ENCODE results near the gene SRCAP. TPM values are rescaled to one million over a fixed set of nuclear protein-coding genes. Genes with fewer than 3 reads are reported as not detected.
A peak's percentile ranks its signal among the peaks of the same experiment; 100 is the strongest.

SRCAP gene
- total RNA-seq, 1 experiment from 2014 or later = 7.4 TPM

DNA sequence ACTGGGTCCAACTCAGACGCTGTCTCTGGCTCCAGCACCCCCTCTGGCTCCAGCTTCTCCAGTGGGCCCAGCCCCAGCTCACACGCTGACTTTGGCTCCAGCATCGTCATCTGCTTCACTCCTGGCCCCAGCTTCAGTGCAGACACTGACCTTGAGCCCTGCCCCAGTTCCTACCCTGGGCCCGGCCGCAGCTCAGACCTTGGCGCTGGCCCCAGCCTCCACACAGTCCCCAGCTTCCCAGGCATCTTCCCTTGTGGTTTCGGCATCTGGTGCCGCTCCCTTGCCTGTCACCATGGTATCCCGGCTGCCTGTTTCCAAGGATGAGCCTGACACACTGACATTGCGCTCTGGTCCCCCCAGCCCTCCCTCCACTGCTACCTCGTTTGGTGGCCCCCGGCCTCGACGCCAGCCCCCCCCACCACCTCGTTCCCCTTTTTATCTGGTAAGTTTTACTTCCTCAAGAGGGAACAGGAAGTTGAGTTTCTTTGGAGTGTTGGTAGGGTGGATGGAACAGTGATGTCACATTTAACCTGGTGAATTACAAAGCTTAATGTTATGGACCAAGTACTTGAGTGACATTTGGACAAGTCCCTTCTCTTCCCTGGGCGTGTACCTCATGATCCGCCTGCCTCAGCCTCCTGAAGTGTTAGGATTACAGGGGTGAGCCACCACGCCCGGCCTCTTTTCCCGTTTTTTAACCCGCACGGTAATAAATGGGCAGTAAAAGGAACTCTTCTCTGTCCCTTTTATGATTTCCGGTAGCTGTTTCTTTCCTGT is 25.9 kb downstream of the SRCAP start:
- no peak overlapping the region for H3K4me3 ChIP-seq (ENCODE audit: insufficient read depth, low read depth, low read length)
- DNase-seq = peak; percentile 43
- no peaks in the 10 kb centered on the region for H3K27me3 ChIP-seq (ENCODE audit: control insufficient read depth, insufficient read depth, low read length)
- H3K36me3 ChIP-seq (replicated peaks; ENCODE audit: control insufficient read depth, insufficient read depth, low read length) = peaks cover 45% of the 10 kb centered on the region

DNA sequence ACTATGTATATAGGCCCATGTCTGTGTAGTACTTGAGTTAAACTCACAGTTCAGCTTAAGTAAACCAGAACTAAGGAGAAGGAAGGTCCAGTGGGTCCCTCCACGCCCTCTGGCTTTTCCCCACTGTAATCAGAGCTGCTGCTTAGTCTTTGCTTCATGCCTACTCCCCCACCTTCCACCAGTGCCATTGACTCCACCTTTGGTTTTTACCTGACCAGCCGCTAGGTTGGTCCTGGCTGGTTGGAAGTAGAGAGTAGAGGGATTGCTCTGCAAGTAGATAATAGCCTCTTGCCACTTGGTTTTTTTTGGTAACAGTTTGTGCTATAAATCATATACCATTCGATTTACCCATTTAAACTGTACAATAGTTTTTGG is 26.4 kb downstream of the SRCAP start:
- no peak for DNase-seq
- H3K36me3 ChIP-seq (replicated peaks; ENCODE audit: control insufficient read depth, insufficient read depth, low read length) = peaks cover 46% of the 10 kb centered on the region

DNA sequence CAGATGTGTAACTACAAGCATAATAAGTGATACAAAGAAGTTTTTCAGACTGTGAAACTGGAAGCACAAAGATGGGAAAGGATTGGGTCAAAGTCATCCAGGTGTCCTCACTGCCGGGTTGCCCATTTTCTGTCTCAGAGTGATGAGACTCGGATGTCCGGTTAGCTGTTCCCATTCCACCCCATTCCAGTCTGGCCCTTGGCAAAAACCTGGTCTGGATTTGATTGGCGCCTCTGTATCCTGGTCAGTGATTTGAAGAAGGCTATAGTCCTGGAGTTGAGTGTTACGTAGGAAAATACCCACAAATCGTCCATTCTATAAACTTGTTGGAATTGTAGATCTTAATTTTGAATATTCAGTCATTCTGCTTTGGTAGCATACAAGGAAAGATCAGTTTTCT is 29.4 kb downstream of the SRCAP start:
- Histone ChIP-seq H3K36me3 (replicated peaks; ENCODE audit: control insufficient read depth, insufficient read depth, low read length) (peaks cover 33% of the 10 kb centered on the region), H3K4me3 (ENCODE audit: insufficient read depth, low read depth, low read length) (no peak overlapping the region), H3K27me3 (ENCODE audit: control insufficient read depth, insufficient read depth, low read length) (no peaks in the 10 kb centered on the region)
- no peak for DNase-seq

More for the DNA sequence above, 26.4 kb downstream of the SRCAP start:
- no peak overlapping the region for H3K4me3 ChIP-seq (ENCODE audit: insufficient read depth, low read depth, low read length)
- H3K27me3 ChIP-seq (ENCODE audit: control insufficient read depth, insufficient read depth, low read length) = no peaks in the 10 kb centered on the region

DNA sequence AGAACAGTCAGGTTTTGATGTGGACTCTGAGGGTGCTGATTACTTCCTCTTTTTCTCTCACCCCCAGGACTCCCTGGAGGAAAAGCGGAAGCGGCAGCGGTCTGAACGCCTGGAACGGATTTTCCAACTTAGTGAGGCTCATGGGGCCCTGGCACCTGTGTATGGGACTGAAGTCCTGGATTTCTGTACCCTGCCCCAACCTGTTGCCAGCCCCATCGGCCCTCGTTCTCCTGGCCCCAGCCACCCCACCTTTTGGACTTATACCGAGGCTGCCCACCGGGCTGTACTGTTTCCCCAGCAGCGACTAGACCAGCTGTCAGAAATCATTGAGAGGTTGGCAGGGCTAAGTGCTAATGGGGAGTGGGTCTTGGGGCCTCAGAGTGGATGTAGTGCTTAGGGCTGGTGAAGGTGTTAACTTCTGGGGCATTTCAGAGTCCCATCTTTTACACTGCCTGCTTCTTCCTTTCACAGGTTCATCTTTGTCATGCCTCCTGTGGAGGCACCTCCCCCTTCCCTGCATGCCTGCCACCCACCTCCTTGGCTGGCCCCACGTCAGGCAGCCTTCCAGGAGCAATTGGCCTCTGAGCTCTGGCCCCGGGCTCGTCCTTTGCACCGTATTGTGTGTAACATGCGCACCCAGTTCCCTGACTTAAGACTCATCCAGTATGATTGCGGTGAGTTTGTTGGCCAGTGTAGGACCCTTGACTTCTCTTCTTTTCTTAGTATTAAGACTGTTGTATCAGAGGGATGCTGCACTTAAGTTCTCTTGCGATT is 30.1 kb downstream of the SRCAP start:
- Histone ChIP-seq H3K36me3 (replicated peaks; ENCODE audit: control insufficient read depth, insufficient read depth, low read length) (peaks cover 31% of the 10 kb centered on the region), H3K4me3 (ENCODE audit: insufficient read depth, low read depth, low read length) (no peak overlapping the region), H3K27me3 (ENCODE audit: control insufficient read depth, insufficient read depth, low read length) (no peaks in the 10 kb centered on the region)
- DNase-seq = no peak

DNA sequence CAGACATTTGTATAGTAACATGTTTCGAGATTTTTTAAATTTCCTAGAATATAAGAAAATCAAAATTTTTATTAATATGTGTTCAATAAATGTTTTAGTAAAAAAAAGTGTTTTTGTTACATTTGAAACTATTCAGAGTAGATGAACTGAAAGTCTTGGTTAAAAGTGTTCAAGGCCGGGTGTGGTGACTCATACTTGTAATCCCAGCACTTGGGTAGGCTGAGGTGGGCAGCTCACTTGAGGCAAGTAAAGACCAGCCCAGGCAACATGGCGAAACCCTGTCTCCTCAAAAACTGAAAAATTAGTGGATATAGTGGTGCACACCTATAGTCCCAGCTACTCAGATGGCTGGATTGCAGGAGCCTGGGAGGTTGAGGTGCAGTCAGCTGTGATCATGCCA is 32.4 kb downstream of the SRCAP start:
- no peak for DNase-seq
- Histone ChIP-seq H3K36me3 (replicated peaks; ENCODE audit: control insufficient read depth, insufficient read depth, low read length) (peaks cover 33% of the 10 kb centered on the region), H3K27me3 (ENCODE audit: control insufficient read depth, insufficient read depth, low read length) (no peaks in the 10 kb centered on the region), H3K4me3 (ENCODE audit: insufficient read depth, low read depth, low read length) (no peak overlapping the region)

DNA sequence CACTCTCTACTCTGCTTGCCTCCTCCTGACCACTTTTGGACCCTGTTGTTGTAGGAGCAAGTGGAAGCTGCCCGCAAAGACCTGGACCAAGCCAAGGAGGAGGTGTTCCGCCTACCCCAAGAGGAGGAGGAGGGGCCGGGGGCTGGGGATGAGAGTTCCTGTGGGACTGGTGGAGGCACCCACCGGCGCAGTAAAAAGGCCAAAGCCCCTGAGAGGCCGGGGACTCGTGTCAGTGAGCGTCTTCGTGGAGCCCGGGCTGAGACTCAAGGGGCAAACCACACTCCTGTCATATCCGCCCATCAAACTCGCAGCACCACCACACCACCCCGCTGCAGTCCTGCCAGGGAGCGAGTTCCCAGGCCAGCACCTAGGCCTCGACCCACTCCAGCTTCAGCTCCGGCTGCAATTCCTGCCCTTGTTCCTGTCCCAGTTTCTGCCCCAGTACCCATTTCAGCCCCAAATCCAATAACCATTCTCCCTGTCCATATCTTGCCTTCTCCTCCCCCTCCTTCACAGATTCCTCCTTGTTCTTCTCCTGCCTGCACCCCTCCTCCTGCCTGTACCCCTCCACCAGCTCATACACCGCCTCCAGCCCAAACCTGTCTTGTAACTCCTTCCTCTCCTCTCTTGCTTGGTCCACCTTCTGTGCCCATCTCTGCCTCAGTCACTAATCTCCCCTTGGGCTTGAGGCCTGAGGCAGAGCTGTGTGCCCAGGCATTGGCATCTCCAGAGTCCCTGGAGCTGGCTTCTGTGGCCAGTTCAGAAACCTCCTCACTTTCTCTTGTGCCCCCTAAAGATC is 38.2 kb downstream of the SRCAP start:
- peak; percentile 34 for DNase-seq
- H3K4me3 ChIP-seq (ENCODE audit: insufficient read depth, low read depth, low read length) = no peak overlapping the region
- H3K36me3 ChIP-seq (replicated peaks; ENCODE audit: control insufficient read depth, insufficient read depth, low read length) = peaks cover 36% of the 10 kb centered on the region
- no peaks in the 10 kb centered on the region for H3K27me3 ChIP-seq (ENCODE audit: control insufficient read depth, insufficient read depth, low read length)

DNA sequence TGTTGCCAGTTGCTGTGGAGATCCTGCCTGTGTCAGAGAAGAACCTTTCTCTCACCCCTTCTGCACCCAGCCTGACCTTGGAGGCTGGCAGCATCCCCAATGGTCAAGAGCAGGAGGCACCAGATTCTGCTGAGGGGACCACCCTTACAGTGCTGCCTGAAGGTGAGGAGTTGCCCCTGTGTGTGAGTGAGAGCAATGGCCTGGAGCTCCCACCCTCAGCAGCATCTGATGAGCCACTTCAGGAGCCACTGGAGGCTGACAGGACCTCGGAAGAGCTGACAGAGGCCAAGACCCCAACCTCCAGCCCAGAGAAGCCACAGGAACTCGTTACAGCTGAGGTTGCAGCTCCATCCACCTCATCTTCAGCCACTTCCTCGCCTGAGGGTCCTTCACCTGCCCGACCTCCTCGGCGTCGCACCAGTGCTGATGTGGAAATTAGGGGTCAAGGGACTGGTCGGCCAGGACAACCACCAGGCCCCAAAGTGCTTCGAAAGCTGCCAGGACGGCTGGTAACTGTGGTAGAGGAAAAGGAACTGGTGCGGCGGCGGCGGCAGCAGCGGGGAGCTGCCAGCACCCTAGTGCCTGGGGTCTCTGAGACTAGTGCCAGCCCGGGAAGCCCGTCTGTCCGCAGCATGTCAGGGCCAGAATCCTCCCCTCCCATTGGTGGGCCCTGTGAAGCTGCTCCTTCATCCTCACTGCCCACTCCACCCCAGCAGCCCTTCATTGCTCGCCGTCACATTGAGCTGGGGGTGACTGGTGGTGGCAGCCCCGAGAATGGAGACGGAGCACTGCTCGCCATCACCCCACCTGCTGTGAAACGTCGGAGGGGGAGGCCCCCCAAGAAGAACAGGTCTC is 39.0 kb downstream of the SRCAP start:
- peak; percentile 30 for DNase-seq
- H3K36me3 ChIP-seq (replicated peaks; ENCODE audit: control insufficient read depth, insufficient read depth, low read length) = peaks cover 35% of the 10 kb centered on the region
- H3K4me3 ChIP-seq (ENCODE audit: insufficient read depth, low read depth, low read length) = no peak overlapping the region

DNA sequence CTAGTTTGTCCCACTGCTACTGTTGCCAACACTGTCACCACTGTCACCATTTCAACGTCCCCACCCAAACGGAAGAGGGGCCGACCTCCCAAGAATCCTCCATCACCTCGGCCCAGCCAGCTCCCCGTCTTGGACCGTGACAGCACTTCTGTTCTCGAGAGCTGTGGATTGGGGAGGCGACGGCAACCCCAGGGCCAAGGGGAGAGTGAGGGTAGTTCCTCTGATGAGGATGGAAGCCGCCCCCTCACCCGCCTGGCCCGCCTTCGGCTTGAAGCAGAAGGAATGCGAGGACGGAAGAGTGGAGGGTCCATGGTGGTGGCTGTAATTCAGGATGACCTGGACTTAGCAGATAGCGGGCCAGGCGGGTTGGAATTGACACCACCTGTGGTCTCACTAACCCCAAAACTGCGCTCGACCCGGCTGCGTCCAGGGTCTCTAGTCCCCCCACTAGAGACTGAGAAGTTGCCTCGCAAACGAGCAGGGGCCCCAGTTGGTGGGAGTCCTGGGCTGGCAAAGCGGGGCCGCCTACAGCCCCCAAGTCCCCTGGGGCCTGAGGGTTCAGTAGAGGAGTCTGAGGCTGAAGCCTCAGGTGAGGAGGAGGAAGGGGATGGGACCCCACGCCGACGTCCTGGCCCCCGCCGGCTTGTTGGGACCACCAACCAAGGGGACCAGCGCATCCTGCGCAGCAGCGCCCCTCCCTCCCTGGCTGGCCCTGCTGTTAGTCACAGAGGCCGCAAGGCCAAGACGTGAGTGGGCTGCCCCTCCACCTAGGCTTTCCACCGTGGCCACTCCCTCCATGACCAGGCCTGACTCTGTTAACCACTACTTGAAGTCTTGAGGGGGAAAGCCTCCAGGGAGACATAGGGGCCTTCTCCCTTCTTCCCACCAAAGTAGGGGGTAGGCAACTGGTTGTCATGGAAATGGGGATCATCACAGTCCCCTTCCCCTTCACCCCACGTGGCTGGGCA is 40.3 kb downstream of the SRCAP start:
- Histone ChIP-seq H3K36me3 (replicated peaks; ENCODE audit: control insufficient read depth, insufficient read depth, low read length) (peaks cover 25% of the 10 kb centered on the region), H3K4me3 (ENCODE audit: insufficient read depth, low read depth, low read length) (no peak overlapping the region), H3K27me3 (ENCODE audit: control insufficient read depth, insufficient read depth, low read length) (no peaks in the 10 kb centered on the region)
- DNase-seq = peak; percentile 60

More for the DNA sequence above, 39.0 kb downstream of the SRCAP start:
- no peaks in the 10 kb centered on the region for H3K27me3 ChIP-seq (ENCODE audit: control insufficient read depth, insufficient read depth, low read length)

DNA sequence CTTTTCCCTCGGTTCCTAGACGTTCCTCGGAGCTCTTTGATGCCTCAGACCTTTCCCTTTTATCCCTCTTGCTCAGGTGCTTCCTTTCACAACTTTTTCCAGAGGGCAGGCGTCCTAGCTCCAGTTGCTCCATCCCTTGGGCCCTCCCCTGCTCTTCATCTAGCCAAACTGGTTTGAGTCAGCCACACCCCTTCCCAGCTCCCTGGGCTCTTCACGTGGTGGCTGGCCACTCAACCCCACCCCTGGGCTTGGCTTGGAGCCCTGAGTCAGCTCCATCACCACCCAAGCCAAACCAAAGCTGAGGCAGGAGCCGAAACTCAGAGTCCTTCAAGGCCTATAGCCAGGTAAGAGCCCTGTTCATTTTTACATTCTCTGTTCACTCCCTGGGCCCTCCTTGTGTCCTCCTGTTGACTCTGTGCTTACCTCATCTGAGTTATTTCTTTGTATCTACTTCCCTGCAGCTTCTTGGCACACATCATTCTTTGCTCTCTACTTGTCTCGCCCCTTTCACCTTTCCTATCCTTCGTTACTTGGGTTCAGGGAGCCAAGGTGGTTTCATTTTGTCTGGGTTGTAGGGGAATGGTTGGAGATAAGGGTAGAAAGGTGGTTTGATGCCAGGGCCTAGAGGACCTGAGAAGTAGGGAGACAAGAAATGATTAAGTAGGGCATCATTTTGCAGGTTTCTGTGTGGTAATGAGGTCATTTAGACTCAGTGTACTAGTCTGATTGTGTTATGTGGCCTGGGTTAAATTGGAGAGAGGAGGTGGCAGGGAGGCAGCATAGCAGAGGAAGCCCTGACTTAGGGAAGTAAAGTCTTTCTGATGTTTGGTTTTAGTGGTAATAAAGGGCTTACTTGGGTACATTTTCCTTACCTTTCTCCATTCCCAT is 41.6 kb downstream of the SRCAP start:
- Histone ChIP-seq H3K27me3 (ENCODE audit: control insufficient read depth, insufficient read depth, low read length) (no peaks in the 10 kb centered on the region), H3K4me3 (ENCODE audit: insufficient read depth, low read depth, low read length) (no peak overlapping the region), H3K36me3 (replicated peaks; ENCODE audit: control insufficient read depth, insufficient read depth, low read length) (peaks cover 21% of the 10 kb centered on the region)
- peak; percentile 86 for DNase-seq

DNA sequence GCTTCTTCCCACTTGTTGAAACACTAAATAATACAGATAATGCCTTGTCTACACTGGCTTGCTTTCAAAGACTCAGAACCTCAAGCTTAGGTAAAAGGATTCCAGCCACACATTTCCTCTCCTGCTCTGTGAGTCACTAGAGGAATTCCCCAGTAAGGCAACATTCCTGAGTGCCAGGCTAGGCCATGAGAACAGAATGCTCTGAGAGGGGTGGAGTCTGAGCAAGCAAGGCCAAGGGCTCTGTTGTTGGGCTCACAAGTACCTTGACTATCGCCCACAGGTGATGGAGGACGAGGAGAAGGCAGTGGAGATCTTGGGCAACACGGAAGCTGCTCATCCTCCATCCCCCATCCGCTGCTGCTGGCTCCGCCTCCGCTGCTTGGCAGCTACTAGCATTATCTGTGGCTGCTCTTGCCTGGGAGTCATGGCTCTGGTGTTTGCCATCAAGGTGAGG is 42.5 kb downstream of the SRCAP start:
- H3K4me3 ChIP-seq (ENCODE audit: insufficient read depth, low read depth, low read length) = no peak overlapping the region
- peak; percentile 58 for DNase-seq
- peaks cover 13% of the 10 kb centered on the region for H3K36me3 ChIP-seq (replicated peaks; ENCODE audit: control insufficient read depth, insufficient read depth, low read length)
- H3K27me3 ChIP-seq (ENCODE audit: control insufficient read depth, insufficient read depth, low read length) = no peaks in the 10 kb centered on the region

DNA sequence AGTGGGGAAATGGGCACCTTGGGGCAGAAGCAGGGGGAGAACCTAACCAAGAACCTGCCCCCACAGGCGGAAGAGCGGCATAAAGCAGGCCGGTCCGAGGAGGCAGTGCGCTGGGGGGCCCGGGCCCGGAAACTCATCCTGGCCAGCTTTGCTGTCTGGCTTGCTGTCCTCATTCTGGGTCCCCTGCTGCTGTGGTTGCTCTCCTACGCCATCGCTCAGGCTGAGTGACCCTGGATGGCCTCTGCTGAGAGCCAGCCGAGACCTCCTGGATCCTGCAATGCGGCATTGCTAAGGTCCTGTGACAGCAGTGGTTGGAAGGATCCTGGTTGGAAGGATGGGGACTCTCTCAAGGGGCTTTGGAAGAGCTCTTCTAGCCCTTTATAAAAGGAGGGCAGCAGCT is 44.7 kb downstream of the SRCAP start:
- peaks cover 3% of the 10 kb centered on the region for H3K36me3 ChIP-seq (replicated peaks; ENCODE audit: control insufficient read depth, insufficient read depth, low read length)
- no peak for DNase-seq
- no peaks in the 10 kb centered on the region for H3K27me3 ChIP-seq (ENCODE audit: control insufficient read depth, insufficient read depth, low read length)
- H3K4me3 ChIP-seq (ENCODE audit: insufficient read depth, low read depth, low read length) = no peak overlapping the region

DNA sequence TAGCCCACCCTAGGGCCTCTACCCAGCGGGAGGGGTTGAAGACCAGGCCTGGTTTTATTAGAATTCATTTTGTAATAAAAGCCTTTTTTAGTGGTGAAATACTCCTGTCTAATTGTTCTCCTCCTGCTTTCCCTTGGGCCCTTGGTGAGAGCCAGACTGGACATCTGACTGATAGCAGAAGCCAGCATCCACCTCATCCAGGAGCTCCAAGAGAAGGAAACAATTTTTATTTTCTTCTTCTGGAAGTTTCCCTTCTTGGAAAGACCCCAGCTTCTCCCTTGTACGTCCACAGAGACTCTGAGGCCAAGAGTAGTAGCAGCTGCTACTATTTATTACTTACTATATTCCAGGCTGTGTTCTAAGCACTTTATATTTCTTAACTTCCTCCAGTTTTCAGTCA is 45.2 kb downstream of the SRCAP start:
- no peak for DNase-seq
- no peaks in the 10 kb centered on the region for H3K27me3 ChIP-seq (ENCODE audit: control insufficient read depth, insufficient read depth, low read length)
- H3K36me3 ChIP-seq (replicated peaks; ENCODE audit: control insufficient read depth, insufficient read depth, low read length) = peaks cover 3% of the 10 kb centered on the region
- no peak overlapping the region for H3K4me3 ChIP-seq (ENCODE audit: insufficient read depth, low read depth, low read length)

Data from H7 (cell line).